ENCODE data around the gene LDHB.

Gene LDHB

DNA sequence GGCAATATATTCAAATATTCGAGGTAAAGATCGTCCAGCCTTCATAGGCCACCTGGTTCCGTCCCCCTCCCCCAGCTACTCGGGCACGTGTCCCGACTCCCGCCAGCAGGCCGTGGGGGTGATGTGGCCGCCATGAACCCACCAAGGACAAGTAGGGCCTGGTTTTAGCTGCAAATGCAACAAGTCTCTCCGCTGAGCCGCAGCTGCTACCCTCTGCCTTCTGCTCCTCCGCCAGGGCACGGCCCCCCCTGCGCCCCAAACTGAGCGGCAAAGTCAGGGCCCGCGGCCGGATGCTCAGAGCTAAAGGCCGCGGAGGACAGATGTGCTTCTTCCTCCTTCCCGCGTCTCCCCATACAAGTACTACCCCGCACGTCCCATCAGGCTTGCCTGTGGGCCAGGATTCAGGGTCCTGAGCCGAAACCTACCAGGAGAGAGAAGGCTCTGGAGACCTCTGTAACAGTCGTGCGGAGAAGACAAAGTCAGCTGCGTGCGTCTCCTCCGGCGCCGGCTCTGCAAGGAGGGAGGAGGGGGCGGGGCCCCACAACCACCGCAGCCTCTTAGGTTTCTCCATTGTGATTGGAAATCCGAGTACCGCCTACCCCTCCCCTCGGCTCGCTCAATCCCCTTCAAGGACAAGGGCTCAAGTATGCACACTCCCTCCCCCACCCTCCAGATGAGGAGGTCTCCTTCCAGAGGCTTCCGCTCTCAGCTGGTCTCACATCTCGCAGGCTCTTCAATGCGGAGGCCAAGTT lies at the start of gene LDHB:
LDHB (minus strand) TSS at position 517 of the 752 bp plus-strand sequence. CDS start 3,171 bp downstream, outside the sequence.
- 0 out of 2 replicates have a peak, but pooled peaks have one; percentile 29 for TF ChIP-seq TEAD4 (IDR thresholded peaks at IDR 0.05)
- peak; percentile 26; the same call in 1 of the 2 replicates for TF ChIP-seq EGR1 (IDR thresholded peaks at IDR 0.05)
- TF ChIP-seq NFIC (IDR thresholded peaks at IDR 0.05): no peak
- TF ChIP-seq YY1 (IDR thresholded peaks at IDR 0.05; ENCODE audit: low read depth): peak; percentile 84
- TF ChIP-seq CEBPB (IDR thresholded peaks at IDR 0.05): no peak
- TF ChIP-seq, protein P1, sequence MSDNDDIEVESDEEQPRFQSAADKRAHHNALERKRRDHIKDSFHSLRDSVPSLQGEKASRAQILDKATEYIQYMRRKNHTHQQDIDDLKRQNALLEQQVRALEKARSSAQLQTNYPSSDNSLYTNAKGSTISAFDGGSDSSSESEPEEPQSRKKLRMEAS (IDR thresholded peaks at IDR 0.05): peak; percentile 99
- peak; percentile 40; the same call in 1 of the 2 replicates for TF ChIP-seq TCF12 (IDR thresholded peaks at IDR 0.05; ENCODE audit: low read depth)
- TF ChIP-seq EP300 (IDR thresholded peaks at IDR 0.05; ENCODE audit: borderline replicate concordance): peak; percentile 22; the same call in 1 of the 2 replicates
- TF ChIP-seq ZBTB7A (IDR thresholded peaks at IDR 0.05; ENCODE audit: low read depth): peak; percentile 20; the same call in 1 of the 2 replicates
- no peak for TF ChIP-seq CREB1 (IDR thresholded peaks at IDR 0.05; ENCODE audit: low read depth)
- TF ChIP-seq RAD21 (IDR thresholded peaks at IDR 0.05; ENCODE audit: low read depth): no peak; the same call in 1 of the 2 replicates
- no peak for TF ChIP-seq FOXM1 (IDR thresholded peaks at IDR 0.05; ENCODE audit: borderline replicate concordance, low read depth)
- TF ChIP-seq TAF1 (IDR thresholded peaks at IDR 0.05; ENCODE audit: low read depth): peak; percentile 96
- TF ChIP-seq, protein P2, sequence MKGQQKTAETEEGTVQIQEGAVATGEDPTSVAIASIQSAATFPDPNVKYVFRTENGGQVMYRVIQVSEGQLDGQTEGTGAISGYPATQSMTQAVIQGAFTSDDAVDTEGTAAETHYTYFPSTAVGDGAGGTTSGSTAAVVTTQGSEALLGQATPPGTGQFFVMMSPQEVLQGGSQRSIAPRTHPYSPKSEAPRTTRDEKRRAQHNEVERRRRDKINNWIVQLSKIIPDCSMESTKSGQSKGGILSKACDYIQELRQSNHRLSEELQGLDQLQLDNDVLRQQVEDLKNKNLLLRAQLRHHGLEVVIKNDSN (IDR thresholded peaks at IDR 0.05): peak; percentile 90
- TF ChIP-seq, protein P3, sequence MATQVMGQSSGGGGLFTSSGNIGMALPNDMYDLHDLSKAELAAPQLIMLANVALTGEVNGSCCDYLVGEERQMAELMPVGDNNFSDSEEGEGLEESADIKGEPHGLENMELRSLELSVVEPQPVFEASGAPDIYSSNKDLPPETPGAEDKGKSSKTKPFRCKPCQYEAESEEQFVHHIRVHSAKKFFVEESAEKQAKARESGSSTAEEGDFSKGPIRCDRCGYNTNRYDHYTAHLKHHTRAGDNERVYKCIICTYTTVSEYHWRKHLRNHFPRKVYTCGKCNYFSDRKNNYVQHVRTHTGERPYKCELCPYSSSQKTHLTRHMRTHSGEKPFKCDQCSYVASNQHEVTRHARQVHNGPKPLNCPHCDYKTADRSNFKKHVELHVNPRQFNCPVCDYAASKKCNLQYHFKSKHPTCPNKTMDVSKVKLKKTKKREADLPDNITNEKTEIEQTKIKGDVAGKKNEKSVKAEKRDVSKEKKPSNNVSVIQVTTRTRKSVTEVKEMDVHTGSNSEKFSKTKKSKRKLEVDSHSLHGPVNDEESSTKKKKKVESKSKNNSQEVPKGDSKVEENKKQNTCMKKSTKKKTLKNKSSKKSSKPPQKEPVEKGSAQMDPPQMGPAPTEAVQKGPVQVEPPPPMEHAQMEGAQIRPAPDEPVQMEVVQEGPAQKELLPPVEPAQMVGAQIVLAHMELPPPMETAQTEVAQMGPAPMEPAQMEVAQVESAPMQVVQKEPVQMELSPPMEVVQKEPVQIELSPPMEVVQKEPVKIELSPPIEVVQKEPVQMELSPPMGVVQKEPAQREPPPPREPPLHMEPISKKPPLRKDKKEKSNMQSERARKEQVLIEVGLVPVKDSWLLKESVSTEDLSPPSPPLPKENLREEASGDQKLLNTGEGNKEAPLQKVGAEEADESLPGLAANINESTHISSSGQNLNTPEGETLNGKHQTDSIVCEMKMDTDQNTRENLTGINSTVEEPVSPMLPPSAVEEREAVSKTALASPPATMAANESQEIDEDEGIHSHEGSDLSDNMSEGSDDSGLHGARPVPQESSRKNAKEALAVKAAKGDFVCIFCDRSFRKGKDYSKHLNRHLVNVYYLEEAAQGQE (IDR thresholded peaks at IDR 0.05; ENCODE audit: low read depth): 0 out of 2 replicates have a peak, but pooled peaks have one; percentile 32

DNA sequence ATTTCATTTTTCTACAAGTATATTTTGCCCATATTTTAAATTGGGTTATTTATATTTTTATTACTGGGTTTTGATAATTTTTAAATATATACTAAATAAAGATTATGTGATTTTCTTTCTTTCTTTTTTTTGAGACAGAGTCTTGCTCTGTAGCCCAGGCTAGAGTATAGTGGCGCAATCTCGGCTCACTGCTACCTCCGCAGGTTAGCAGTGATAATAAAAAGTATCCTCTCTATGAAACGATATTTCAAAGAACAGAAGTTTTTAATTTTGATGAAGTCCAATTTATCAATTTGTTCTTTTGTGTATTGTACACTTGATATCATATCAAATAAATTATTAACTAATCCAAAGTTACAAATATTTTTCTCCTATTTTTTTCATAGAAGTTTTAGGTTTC lies 47.2 kb upstream of the LDHB start:
- TF ChIP-seq, protein P2 (IDR thresholded peaks at IDR 0.05): no peak
- TF ChIP-seq ZBTB7A (IDR thresholded peaks at IDR 0.05; ENCODE audit: low read depth) (no peak), EGR1 (IDR thresholded peaks at IDR 0.05) (no peak), CEBPB (IDR thresholded peaks at IDR 0.05) (no peak), YY1 (IDR thresholded peaks at IDR 0.05; ENCODE audit: low read depth) (no peak), EP300 (IDR thresholded peaks at IDR 0.05; ENCODE audit: borderline replicate concordance) (no peak), TCF12 (IDR thresholded peaks at IDR 0.05; ENCODE audit: low read depth) (no peak), TAF1 (IDR thresholded peaks at IDR 0.05; ENCODE audit: low read depth) (no peak), CREB1 (IDR thresholded peaks at IDR 0.05; ENCODE audit: low read depth) (no peak), NFIC (IDR thresholded peaks at IDR 0.05) (no peak), TEAD4 (IDR thresholded peaks at IDR 0.05) (no peak)
- TF ChIP-seq, protein P3 (IDR thresholded peaks at IDR 0.05; ENCODE audit: low read depth): no peak

DNA sequence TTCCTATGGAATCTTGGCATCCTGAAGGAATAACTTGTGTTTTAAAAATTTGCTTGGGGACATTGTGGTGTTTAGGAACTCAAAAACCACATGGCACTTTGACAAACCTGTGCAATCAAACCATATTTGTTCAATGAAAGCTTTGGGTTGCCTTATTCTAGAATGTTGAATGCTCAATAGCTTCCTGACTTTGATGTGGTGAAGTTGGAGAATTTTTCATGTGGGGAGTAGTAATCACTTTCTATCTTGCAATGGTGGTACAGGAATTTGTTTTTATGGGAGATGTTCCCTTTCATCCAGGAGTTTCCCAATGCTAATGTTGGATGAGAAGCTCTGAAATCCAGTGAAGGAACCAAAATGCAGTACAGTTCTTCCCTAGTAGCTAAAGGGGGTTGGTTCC lies 42.2 kb upstream of the LDHB start:
- no peak for TF ChIP-seq TCF12 (IDR thresholded peaks at IDR 0.05; ENCODE audit: low read depth)
- TF ChIP-seq CEBPB (IDR thresholded peaks at IDR 0.05): no peak
- TF ChIP-seq CREB1 (IDR thresholded peaks at IDR 0.05; ENCODE audit: low read depth): no peak
- no peak for TF ChIP-seq NFIC (IDR thresholded peaks at IDR 0.05)
- TF ChIP-seq EP300 (IDR thresholded peaks at IDR 0.05; ENCODE audit: borderline replicate concordance): no peak
- no peak for TF ChIP-seq YY1 (IDR thresholded peaks at IDR 0.05; ENCODE audit: low read depth)
- no peak for TF ChIP-seq ZBTB7A (IDR thresholded peaks at IDR 0.05; ENCODE audit: low read depth)
- TF ChIP-seq TEAD4 (IDR thresholded peaks at IDR 0.05): no peak
- TF ChIP-seq FOXM1 (IDR thresholded peaks at IDR 0.05; ENCODE audit: borderline replicate concordance, low read depth): no peak

DNA sequence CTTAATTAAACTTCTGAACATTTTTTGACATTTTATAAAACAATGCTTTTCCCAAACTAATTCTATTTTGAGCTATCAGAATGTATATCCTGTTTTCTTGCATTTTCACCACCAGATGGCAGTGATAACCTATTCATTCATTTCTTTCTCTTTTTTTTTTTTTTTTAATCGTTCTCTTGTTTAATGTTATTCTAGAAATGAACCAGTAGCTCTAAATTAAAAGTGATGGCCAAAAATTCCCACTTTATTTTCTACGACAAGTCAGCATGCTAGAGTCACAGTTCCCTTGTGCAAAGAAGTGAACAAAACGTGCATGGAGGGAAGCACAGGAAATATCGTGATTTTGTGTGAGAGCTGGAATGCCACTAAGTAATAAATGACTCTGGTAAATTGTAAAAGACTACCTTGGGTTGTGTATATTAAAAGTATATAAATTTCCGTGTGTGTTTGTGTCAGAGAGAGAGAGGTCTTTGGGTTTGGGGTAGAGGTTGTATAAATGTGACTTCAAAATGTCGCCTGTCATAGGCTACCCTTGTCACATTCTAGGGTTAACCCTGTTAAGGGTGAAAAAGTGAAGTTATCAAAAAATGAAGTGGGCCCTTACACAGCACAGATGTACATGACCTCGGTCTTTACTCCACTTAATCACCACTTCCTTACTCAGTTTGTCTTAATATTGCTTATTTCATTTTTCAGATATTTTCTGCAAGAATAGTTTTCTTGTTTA lies 40.4 kb upstream of the LDHB start:
- TF ChIP-seq CEBPB (IDR thresholded peaks at IDR 0.05) (no peak), RAD21 (IDR thresholded peaks at IDR 0.05; ENCODE audit: low read depth) (peak; percentile 77)

DNA sequence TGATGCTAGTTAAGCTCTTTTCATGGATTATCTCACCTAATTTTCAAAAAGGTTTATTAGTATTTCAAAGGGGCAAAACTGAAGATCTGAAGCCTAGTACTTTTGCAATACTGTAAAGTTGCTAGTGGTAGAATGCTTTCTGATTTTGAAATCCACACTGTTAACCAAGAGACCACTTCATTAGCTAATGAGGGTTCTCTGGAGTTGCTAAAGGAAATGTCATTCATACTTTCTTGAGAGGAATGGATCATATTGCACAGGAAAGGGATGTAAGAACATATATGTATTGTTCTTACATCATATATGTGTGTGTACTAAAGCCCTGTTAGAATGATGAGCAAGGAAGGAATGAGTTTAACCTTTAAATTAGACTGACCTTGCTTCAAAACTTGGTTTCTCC lies 39.0 kb upstream of the LDHB start:
- TF ChIP-seq CREB1 (IDR thresholded peaks at IDR 0.05; ENCODE audit: low read depth) (no peak), EGR1 (IDR thresholded peaks at IDR 0.05) (no peak), EP300 (IDR thresholded peaks at IDR 0.05; ENCODE audit: borderline replicate concordance) (no peak)
